ENCODE data around the gene GTSE1. TPM values are rescaled to one million over a fixed set of nuclear protein-coding genes. Genes with fewer than 3 reads are reported as not detected.

GTSE1 gene
- total RNA-seq, 1 donor: 10.4 TPM

DNA sequence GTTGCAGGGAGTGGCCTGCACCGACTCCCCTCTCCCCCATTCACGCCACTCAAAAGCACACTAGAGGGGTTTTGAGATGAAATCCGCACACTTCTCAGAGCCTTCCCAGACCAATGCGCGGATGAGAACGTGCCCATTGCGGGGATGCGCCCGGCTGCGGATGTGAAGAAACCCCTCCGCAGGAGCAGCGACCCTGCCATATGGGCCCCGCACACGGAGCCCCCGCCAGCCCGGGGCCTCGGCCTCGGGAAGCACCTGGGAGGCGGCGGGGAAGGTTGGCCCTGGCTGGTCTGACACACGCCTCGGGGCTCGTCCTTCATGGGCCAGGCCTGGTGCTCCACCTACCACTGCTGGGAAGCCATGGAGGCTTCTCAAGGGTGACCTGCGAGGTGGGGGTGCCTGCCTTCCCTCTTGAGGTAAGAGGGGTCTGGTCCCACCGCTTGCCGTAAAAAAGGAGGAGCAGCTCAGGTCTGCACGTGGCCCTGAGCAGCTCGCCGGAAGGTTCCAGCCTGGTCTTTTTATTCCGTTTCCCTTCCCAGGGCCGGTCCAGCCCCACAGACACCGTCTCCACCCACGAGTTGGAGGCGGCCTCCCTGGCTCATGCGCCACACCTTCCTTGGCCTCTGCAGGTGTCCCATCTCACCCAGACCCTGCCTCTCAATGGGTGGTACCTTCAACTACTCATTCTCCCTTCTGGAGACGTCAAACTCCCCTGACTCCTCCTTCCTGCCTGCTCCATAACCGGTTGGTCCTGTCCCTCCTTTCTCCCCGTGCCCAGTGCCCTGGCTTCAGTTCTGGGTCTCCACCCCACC lies 78.2 kb downstream of the GTSE1 start:
- no peak overlapping the region for H3K4me3 ChIP-seq (ENCODE audit: low read depth, low read length)
- TF ChIP-seq, protein P1, sequence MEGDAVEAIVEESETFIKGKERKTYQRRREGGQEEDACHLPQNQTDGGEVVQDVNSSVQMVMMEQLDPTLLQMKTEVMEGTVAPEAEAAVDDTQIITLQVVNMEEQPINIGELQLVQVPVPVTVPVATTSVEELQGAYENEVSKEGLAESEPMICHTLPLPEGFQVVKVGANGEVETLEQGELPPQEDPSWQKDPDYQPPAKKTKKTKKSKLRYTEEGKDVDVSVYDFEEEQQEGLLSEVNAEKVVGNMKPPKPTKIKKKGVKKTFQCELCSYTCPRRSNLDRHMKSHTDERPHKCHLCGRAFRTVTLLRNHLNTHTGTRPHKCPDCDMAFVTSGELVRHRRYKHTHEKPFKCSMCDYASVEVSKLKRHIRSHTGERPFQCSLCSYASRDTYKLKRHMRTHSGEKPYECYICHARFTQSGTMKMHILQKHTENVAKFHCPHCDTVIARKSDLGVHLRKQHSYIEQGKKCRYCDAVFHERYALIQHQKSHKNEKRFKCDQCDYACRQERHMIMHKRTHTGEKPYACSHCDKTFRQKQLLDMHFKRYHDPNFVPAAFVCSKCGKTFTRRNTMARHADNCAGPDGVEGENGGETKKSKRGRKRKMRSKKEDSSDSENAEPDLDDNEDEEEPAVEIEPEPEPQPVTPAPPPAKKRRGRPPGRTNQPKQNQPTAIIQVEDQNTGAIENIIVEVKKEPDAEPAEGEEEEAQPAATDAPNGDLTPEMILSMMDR (IDR thresholded peaks at IDR 0.05; ENCODE audit: insufficient read depth, low read depth, low read length): no peak
- DNase-seq (ENCODE audit: low read depth): no peak

DNA sequence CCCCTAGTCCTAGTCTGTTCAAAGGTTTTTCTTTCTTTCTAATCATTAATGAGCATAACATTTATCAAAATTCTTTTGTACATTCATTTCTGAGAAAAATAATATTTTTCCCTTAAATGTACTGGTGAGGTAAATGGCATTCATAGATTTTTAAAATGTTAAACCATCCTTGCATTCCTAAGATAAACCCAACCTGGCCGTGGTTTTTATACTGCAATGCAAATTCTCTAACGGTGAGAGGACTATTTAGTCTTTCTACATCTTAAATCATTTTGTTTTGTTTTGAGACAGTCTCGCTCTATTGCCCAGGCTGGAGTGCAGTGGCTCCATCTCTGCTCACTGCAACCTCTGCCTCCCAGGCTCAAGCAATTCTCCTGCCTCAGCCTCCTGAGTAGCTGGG lies 79.4 kb downstream of the GTSE1 start:
- H3K4me3 ChIP-seq (ENCODE audit: low read depth, low read length): no peak overlapping the region
- TF ChIP-seq, protein P1 (IDR thresholded peaks at IDR 0.05; ENCODE audit: insufficient read depth, low read depth, low read length): no peak
- DNase-seq (ENCODE audit: low read depth): no peak

DNA sequence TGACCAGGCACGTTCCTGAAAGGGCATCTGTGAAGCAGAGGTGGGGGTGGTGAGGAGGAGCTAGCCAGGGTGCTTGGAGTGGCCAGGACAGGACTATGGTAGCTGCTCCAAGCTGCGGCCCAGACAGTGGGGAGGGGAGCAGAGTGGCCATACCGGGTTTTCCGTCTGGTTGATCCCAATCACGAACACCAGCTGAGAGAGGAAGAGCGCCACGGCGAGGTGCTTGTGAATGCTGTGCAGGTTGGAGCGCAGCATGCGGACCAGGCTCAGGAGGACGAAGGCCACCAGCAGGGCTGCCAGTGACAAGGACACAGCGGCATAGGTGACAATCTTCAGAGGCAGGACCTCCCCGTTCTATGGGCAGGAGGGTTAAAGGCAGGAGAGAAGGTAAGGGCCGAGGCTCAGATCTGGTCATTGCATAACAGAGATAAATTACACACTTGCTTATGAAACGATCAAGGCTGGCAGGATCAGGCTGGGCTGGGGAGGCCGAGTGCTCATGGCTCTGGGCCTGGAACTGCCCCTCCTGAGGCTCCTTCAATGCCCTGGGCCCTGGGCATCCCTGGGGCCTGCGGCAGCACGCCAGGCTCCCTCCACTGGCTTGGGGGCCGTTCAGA lies 80.3 kb downstream of the GTSE1 start:
- no peak overlapping the region for H3K4me3 ChIP-seq (ENCODE audit: low read depth, low read length)
- TF ChIP-seq, protein P1 (IDR thresholded peaks at IDR 0.05; ENCODE audit: insufficient read depth, low read depth, low read length): no peak
- no peak for DNase-seq (ENCODE audit: low read depth)

GRCh38 chr22:46377525-46378425 lies 81.1 kb downstream of the GTSE1 start:
- H3K4me3 ChIP-seq (ENCODE audit: low read depth, low read length): no peak overlapping the region
- TF ChIP-seq, protein P1 (IDR thresholded peaks at IDR 0.05; ENCODE audit: insufficient read depth, low read depth, low read length): no peak
- DNase-seq (ENCODE audit: low read depth): peak; percentile 63

DNA sequence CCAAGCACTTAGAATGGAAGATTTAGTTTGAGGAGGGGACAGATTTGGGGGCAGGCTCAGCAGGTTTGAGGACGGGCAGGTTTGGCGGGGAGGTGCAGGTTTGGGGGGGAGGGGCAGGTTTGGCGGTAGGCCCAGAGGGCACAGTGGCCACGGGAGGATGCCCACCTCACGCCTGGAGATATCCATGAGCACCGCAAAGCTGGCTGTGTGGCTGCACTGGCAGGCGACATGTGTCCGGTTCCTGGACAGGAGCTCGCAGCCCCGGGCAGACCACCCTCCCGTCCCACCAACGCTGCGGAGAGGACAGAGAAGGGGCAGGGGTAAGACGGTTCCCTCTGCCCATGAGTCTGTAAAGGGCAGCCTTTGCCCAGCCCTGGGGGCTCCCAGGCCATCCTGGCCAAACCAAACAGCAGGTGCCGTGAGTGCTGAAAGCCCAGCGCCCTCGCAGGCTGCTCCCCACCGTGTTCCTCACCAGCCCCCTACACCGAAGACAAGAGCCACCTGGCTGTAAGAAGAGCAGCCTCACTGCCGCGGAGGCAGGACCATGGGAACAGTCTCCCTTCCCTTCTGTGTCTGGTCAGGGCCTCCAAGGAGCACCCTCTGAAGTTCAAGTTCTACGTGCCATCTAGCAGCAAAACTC lies 81.9 kb downstream of the GTSE1 start:
- DNase-seq (ENCODE audit: low read depth): no peak
- H3K4me3 ChIP-seq (ENCODE audit: low read depth, low read length): no peak overlapping the region
- TF ChIP-seq, protein P1 (IDR thresholded peaks at IDR 0.05; ENCODE audit: insufficient read depth, low read depth, low read length): no peak
